HG03439 (cell line): ENCODE measurements around the gene MUC5B.

Experiments
- ATAC-seq: cut with Tn5 transposase; IDR thresholded peaks from one replicate; pipeline ENCODE4 v1.9.1; 2021; ENCODE audit warnings: mild to moderate bottlenecking, moderate library complexity; ENCODE audit not compliant: unreplicated experiment

Gene MUC5B

GRCh38 chr11:1279674-1280055 lies 56.8 kb downstream of the MUC5B start:
- ATAC-seq: no peak

DNA sequence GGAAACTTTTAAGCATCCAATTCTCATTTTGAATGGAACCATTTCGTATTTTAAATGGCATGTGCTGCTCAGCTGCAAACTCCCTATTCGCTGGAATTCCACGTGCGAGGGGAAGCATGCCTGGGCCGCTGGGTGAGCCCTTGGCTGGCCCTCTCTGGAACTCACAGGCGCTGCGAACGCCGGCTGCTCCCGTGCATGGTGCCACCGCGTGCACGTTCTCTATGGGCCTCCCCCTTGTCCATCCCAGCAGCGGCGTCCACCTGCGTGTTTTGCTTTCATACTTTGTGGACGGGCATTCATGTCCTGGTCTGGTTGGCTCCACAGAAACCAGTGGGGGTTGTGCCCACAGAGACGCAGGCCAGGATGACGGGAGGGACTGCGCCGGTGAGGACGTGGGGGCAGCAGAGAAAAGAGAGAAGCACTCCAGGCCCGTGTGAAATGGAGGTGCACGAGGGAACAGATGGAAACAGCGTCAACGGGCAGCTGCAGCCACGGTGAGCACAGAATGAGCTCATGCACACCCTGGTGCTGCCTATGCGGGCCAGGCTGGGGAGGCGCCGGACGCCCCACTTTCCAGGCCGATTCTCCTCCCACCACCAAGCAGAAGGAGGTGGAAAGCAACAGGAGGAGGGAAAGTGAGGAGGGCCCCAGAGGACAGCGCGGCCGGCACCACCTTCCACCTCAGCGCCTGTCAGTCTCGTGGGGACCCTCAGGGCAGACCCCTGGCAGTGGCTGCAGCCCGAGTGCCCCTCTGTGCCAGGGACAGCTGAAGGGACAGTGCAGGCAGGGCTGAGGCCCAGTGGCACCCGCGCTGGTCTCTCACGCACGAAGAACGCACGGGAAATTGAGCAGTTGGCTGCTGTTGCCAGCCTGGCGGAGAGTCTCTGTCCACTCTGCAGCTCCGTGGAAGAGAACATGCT lies 57.5 kb downstream of the MUC5B start:
- ATAC-seq: no peak

- ATAC-seq: no peak
Observed at GRCh38 chr11:1281326-1281973, 58.6 kb downstream of the MUC5B start.

DNA sequence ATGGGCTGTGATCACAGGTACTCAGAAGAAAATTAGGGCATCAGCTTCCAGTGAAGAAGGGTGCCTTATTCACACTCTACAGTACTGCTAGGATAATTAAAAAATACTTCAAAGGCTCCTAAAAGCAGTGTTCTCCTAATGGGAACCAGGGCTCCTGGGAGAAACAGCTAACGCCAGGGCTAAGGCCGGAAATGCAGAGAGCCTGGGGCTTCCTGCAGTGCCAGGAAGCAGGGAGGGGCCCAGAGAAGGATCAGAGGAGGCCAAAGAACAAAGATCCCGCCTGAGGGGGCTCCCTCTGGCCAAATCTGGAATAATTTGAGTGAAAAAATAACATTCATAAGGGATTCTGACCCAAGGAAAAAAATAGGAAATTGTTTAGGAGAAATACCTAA lies 59.1 kb downstream of the MUC5B start:
- ATAC-seq: no peak

DNA sequence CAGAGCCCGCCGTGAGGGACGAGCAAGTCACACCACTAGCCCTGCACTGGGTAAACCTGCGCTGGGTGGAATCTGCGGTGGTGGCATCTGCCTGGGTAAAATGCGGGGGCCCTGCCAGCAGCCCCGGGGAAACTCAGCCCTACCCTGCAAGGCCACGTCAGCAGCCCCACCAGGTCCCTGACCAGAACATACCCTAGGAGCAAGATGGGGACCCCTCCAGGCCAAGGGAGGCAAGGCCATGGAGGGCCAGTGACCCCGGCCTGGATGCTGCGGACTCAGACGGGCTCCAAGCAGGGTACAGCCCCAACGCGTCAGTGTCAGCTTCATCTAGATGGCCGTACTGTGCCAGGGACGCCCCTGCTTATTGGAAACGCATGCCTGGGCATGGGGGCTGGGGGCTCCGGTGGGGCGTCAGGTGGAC lies 60.2 kb downstream of the MUC5B start:
- ATAC-seq: no peak

- no peak for ATAC-seq
Observed at GRCh38 chr11:1283906-1284305, 61.0 kb downstream of the MUC5B start.

DNA sequence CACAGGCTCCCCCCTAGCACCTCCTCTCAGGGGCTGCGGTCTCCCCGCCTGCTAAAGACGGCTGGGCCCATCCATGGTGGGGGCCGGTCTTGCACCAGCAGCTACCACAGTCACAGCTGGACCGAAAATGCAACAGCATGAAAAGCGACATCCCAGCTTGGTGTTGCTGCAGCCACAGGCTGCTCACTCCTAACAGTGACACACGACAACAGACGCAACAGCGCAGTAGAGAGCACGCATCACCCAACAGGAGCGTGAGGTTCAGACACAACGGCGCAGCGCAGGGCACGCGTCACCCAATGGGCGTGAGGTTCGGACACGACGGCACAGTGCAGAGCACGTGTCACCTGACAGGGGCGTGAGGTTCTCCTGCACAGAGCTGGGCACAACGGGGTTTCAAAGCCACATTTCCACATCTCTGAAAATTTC lies 62.5 kb downstream of the MUC5B start:
- no peak for ATAC-seq

- no peak for ATAC-seq
Observed at GRCh38 chr11:1285876-1286275, 63.0 kb downstream of the MUC5B start.

DNA sequence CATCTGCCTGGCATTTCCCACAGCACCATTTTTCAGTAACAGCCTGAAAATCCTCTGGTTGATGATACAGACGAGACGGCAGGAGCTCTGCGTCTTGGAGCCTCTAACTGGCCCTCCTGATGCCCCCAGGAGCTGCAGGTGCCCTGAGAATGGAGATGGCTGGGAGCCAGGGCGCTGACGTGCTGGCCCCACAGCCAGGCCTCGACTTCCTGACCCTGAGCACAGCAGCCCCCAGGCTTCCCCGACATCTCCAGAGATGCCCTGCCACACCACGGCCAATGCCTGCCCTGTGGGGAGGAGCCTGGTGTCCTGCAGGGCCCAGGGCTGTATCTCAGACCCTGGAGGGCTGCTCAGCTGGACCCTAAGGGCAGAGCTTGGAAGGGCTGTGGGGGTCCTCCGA lies 65.1 kb downstream of the MUC5B start:
- no peak for ATAC-seq

GRCh38 chr11:1288426-1289151 lies 65.7 kb downstream of the MUC5B start:
- no peak for ATAC-seq

GRCh38 chr11:1289211-1289935 lies 66.5 kb downstream of the MUC5B start:
- ATAC-seq: no peak

GRCh38 chr11:1290052-1291040 lies 67.5 kb downstream of the MUC5B start:
- ATAC-seq: no peak

DNA sequence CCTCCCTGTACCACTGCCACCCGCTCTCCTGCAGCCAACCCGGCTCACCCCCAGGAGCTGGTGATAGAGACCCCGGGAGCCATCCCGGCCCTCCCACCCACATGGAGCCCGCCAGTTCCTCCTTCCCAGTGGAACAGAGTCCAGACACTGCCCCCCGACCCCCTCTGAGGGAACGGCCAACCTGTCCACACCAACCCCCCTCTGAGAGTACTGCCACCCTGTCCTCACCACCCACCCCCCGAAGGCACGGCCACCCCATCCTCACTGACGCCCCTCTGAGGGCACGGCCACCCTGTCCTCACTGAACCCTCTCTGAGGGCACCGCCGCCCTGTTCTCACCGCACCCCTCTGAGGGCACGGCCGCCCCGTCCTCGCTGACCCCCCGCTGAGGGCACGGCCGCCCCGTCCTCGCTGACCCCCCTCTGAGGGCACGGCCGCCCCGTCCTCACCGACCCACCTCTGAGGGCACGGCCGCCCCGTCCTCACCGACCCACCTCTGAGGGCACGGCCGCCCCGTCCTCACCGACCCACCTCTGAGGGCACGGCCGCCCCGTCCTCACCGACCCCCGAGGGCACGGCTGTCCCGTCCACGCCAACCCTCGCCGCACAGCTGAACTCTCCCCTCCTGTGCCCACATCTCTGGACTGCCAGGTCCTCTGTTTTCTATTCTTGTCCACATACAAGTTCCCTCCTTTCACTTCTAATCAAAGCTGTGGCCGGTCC lies 68.6 kb downstream of the MUC5B start:
- ATAC-seq: no peak

- no peak for ATAC-seq
Observed at GRCh38 chr11:1292018-1292643, 69.3 kb downstream of the MUC5B start.

- no peak for ATAC-seq
Observed at GRCh38 chr11:1292644-1293618, 70.1 kb downstream of the MUC5B start.

DNA sequence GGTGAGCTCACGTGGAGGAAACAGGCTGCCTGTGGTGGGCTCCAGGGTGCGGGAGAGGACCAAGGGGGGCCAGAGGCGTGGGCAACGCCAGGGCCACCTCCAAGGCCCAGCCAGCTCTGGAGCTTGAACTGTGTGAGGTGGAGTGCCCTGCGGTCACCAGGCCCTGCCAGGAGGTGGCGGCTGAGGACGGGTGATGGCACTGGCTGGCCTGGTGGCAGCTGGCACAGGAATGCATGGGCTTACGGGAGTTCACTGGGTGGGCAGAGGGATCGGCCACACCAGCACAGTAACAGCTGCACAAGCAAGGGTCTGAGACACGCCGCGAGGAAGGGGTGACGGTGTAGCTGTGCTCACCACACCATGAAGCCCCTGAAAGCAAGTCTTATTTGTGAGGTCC lies 70.8 kb downstream of the MUC5B start:
- ATAC-seq: no peak

- ATAC-seq: no peak
Observed at GRCh38 chr11:1295086-1295485, 72.2 kb downstream of the MUC5B start.

GRCh38 chr11:1295591-1295990 lies 72.7 kb downstream of the MUC5B start:
- no peak for ATAC-seq
